Epithelial cell of esophagus (primary cell): Measurements from ENCODE around the gene ITGA2B.

Experiments used
- DNase-seq: peaks from one replicate; pipeline ENCODE4 v3.0.0; 2010; ENCODE audit warnings: low read depth
- H3K4me3 ChIP-seq: 2 replicates; pipeline ENCODE4 v1.5.1; 2011; ENCODE audit warnings: mild to moderate bottlenecking, low read length, control low read depth
- TF ChIP-seq, protein P1 (sequence below): IDR thresholded peaks from 2 replicates; pipeline ENCODE4 v1.5.1; 2011; ENCODE audit warnings: low read depth, mild to moderate bottlenecking, low read length, control low read depth, inconsistent platforms; ENCODE audit not compliant: insufficient read depth; ENCODE audit errors: missing control alignments

The ITGA2B gene

DNA sequence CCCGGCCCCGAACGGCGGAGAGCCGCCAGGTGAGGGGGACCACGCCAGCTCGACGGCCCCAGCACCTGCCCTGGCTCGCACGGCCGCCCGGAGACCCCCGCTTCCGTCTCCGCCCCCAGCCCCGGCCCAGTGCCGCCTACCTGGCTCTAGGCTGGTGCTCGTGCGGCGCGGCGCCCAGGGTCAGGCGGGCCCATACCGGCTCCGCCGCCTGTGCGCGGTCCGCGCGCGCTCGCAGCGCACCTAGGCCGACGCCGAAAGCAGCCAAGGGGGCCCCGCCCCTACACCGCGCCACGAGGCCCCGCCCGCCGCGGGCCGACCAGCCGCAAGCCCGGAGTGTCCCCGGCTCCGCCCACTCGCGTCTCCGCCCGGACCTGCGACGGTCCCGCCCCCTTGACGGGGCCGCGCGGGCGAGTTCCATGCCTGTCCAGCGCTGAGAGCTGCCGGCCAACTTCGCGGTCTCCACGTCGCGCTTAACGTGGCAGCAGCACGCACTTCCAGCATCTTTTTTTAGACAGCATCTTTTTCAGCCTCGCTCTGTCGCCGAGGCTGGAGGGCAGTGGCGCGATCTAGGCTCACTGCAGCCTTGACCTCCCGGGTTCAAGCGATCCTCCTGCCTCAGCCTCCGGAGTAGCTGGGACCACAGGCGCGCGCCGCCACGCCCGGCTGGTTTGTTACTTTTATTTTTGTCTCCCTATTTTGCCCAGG lies 64.7 kb downstream of the ITGA2B start, which contains the start of gene SLC25A39:
Gene SLC25A39, minus strand, starts transcription at position 253 of the 705 bp plus-strand sequence. CDS start 1,261 bp downstream, outside the sequence.
- TF ChIP-seq, protein P1, sequence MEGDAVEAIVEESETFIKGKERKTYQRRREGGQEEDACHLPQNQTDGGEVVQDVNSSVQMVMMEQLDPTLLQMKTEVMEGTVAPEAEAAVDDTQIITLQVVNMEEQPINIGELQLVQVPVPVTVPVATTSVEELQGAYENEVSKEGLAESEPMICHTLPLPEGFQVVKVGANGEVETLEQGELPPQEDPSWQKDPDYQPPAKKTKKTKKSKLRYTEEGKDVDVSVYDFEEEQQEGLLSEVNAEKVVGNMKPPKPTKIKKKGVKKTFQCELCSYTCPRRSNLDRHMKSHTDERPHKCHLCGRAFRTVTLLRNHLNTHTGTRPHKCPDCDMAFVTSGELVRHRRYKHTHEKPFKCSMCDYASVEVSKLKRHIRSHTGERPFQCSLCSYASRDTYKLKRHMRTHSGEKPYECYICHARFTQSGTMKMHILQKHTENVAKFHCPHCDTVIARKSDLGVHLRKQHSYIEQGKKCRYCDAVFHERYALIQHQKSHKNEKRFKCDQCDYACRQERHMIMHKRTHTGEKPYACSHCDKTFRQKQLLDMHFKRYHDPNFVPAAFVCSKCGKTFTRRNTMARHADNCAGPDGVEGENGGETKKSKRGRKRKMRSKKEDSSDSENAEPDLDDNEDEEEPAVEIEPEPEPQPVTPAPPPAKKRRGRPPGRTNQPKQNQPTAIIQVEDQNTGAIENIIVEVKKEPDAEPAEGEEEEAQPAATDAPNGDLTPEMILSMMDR = no peak
- peak within 1 kb of the TSS; percentile 91 for H3K4me3 ChIP-seq
- DNase-seq = peak; percentile 97

DNA sequence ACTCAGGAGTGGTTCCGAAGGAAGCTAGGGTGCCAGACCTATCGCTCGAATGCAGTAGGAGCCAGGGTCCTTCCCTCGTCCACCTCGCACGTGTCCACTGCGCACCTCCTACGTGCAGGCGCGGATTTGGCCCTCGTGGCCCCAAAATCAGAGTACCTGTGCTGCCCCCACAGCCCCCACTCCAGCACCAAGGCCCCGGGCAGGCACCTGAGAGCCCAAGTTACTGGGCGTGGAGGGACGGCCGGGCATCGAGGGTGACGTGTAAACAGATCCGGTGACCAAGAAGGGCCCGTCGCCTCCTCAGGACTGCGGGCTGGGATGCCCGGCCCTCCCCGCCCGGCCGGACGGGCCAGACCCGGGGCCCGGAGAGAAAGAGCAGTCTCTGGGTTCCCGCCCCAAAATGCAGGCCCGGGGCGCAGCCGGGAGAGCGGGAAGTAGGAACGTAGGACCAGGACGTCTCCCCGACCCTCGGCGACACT lies 65.3 kb downstream of the ITGA2B start:
- H3K4me3 ChIP-seq = peak overlapping the region; percentile 91
- peak; percentile 34 for DNase-seq
- TF ChIP-seq, protein P1 = no peak

DNA sequence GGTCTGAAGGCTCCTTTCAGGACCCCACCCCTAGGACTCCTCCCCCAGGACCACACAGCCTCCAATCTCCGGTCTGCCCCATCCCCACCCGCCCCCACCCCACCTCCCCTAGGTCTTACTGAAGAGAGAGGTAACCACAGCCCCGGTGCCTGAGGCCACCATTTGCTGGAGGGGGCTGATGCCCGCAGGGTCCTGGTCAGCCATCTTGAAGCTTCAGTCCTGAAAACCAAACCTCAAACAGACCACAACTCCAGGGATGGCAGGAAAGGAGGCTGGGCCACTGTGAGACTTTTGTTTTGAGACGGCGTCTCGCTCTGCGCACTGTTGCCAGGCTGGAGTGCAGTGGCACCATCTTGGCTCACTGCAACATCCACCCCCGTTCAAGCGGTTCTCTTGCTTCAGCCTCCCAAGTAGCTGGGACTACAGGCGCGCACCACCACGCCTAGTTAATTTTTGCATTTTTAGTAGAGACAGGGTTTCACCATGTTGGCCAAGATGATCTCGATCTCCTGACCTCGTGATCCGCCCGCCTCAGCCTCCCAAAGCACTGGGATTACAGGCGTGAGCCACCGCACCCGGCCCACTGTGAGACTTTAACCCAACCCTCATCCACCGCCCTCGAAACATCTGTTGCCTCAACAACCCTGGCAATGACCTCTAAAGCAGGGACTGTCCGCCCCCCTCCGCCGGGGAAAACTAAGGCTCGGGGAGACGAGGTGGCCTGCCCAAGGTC lies 65.9 kb downstream of the ITGA2B start:
- TF ChIP-seq, protein P1 = no peak
- H3K4me3 ChIP-seq = peak overlapping the region; percentile 91
- DNase-seq = no peak

DNA sequence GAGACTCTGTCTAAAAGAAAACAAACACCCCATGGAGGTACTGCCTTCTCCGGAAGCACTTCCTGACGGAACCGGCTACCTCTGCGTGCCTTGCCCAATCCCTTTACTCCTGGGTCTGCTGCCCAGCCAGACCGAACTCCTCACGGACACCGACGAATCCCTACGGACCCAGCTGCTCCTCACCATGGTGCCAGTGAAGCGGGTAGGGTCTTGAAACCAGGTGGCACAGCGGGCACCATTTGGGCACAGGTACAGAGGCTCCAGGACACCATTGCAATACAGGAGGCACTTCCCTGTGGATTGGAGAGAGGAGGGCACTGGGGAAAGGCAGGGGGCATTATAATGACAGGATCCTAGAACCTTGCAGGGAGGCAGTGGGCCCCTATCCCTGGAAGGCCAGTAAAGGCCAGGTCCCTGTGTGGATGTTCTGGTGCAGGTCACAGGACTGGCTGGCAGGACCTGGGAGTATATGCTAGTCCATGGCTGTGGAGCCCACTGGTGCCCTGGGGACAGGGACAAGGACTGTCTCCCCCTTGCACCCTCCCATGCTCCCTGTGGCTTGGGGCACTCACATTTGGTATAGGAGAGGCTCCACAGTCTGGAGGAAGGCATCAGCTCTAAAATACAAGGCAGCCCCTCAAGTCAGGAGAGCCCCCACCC lies 67.1 kb downstream of the ITGA2B start:
- TF ChIP-seq, protein P1 = no peak
- H3K4me3 ChIP-seq = no peak overlapping the region
- no peak for DNase-seq
